H9 (cell line): Measurements from ENCODE around the gene VPS41. TPM values are rescaled to one million over a fixed set of nuclear protein-coding genes. Genes with fewer than 3 reads are reported as not detected.

Experiments used
- DNase-seq: peaks from one replicate; pipeline ENCODE4 v3.0.0-alpha.2; 2017
- H2AFZ ChIP-seq: one replicate; pipeline ENCODE4 v1.6.1; 2013; ENCODE audit warnings: mild to moderate bottlenecking, low read length, control low read depth, moderate library complexity
- H2AK5ac ChIP-seq: 2 replicates; pipeline ENCODE4 v1.6.1; 2013; ENCODE audit warnings: low read length, control low read depth, mixed read lengths; ENCODE audit not compliant: insufficient read length
- H2BK120ac ChIP-seq: one replicate; pipeline ENCODE4 v1.6.1; 2013; ENCODE audit warnings: low read depth, mild to moderate bottlenecking, low read length, control low read depth, inconsistent platforms; ENCODE audit not compliant: poor library complexity, severe bottlenecking
- H2BK12ac ChIP-seq: 2 replicates; pipeline ENCODE4 v1.6.1; 2013; ENCODE audit warnings: low read length, control low read depth, mixed read lengths, low read depth; ENCODE audit not compliant: insufficient read length
- H2BK15ac ChIP-seq: 2 replicates; pipeline ENCODE4 v1.6.1; 2013; ENCODE audit warnings: low read depth, low read length, control low read depth
- H2BK20ac ChIP-seq: one replicate; pipeline ENCODE4 v1.6.1; 2013; ENCODE audit warnings: low read depth, mild to moderate bottlenecking, low read length, control low read depth, inconsistent platforms; ENCODE audit not compliant: poor library complexity, severe bottlenecking
- H2BK5ac ChIP-seq: 2 replicates; pipeline ENCODE4 v1.6.1; 2013; ENCODE audit warnings: low read length, control low read depth, mixed read lengths; ENCODE audit not compliant: insufficient read length
- H3K14ac ChIP-seq: 2 replicates; pipeline ENCODE4 v1.6.1; 2013; ENCODE audit warnings: low read length, control low read depth; ENCODE audit not compliant: insufficient read depth
- H3K18ac ChIP-seq: 2 replicates; pipeline ENCODE4 v1.6.1; 2013; ENCODE audit warnings: low read depth, mild to moderate bottlenecking, mixed read lengths, low read length, control low read depth; ENCODE audit not compliant: insufficient read length
- H3K23ac ChIP-seq: 2 replicates; pipeline ENCODE4 v1.6.1; 2013; ENCODE audit warnings: low read length, control low read depth, mixed read lengths, low read depth; ENCODE audit not compliant: insufficient read length
- H3K23me2 ChIP-seq: 2 replicates; pipeline ENCODE4 v1.6.1; 2013; ENCODE audit warnings: low read depth, mild to moderate bottlenecking, mixed read lengths, low read length, control low read depth; ENCODE audit not compliant: insufficient read length, poor library complexity, severe bottlenecking
- H3K27ac ChIP-seq: 2 replicates; pipeline ENCODE4 v1.5.1; 2013; ENCODE audit warnings: low read length, control low read depth, mixed read lengths, low read depth; ENCODE audit not compliant: insufficient read length
- H3K27me3 ChIP-seq: 2 replicates; pipeline ENCODE4 v1.6.1; 2013; ENCODE audit warnings: low read length, control low read depth, inconsistent platforms; ENCODE audit not compliant: insufficient read depth
- H3K4ac ChIP-seq: 2 replicates; pipeline ENCODE4 v1.6.1; 2013; ENCODE audit warnings: low read depth, mild to moderate bottlenecking, control low read depth, inconsistent platforms, low read length, moderate library complexity
- H3K4me1 ChIP-seq: 2 replicates; pipeline ENCODE4 v1.6.1; 2013; ENCODE audit warnings: low read length, control low read depth, inconsistent platforms; ENCODE audit not compliant: insufficient read depth
- H3K4me2 ChIP-seq: 2 replicates; pipeline ENCODE4 v1.6.1; 2013; ENCODE audit warnings: low read length, control low read depth, mixed read lengths; ENCODE audit not compliant: insufficient read length, insufficient read depth
- H3K56ac ChIP-seq: 2 replicates; pipeline ENCODE4 v1.6.1; 2013; ENCODE audit warnings: low read depth, mild to moderate bottlenecking, mixed read lengths, low read length, control low read depth; ENCODE audit not compliant: insufficient read length
- H3K79me1 ChIP-seq: 2 replicates; pipeline ENCODE4 v1.6.1; 2013; ENCODE audit warnings: low read depth, mild to moderate bottlenecking, moderate library complexity, low read length, control low read depth, inconsistent platforms; ENCODE audit not compliant: insufficient read depth, poor library complexity, severe bottlenecking
- H3K79me2 ChIP-seq: 2 replicates; pipeline ENCODE4 v1.6.1; 2013; ENCODE audit warnings: low read length, control low read depth, inconsistent platforms; ENCODE audit not compliant: insufficient read depth
- H3K9ac ChIP-seq: 2 replicates; pipeline ENCODE4 v1.6.1; 2013; ENCODE audit warnings: low read length, control low read depth, mixed read lengths; ENCODE audit not compliant: insufficient read length; ENCODE audit errors: extremely low read depth
- H3K9me3 ChIP-seq: one replicate; pipeline ENCODE4 v1.6.1; 2013; ENCODE audit warnings: low read depth, low read length, inconsistent platforms; ENCODE audit not compliant: control insufficient read depth
- H3T11ph ChIP-seq: one replicate; pipeline ENCODE4 v1.6.1; 2013; ENCODE audit warnings: mild to moderate bottlenecking, low read length, control low read depth, inconsistent platforms
- H4K20me1 ChIP-seq: one replicate; pipeline ENCODE4 v1.6.1; 2013; ENCODE audit not compliant: control insufficient read depth, insufficient read length, insufficient read depth
- H4K5ac ChIP-seq: 2 replicates; pipeline ENCODE4 v1.6.1; 2013; ENCODE audit warnings: low read depth, mild to moderate bottlenecking, mixed read lengths, low read length, control low read depth; ENCODE audit not compliant: insufficient read length
- H4K8ac ChIP-seq: replicated peaks from 2 replicates; pipeline ENCODE4 v1.6.1; 2013; ENCODE audit warnings: low read length, control low read depth, mixed read lengths, low read depth; ENCODE audit not compliant: insufficient read length
- H4K91ac ChIP-seq: 2 replicates; pipeline ENCODE4 v1.6.1; 2013; ENCODE audit warnings: low read depth, mild to moderate bottlenecking, moderate library complexity, mixed read lengths, low read length, control low read depth; ENCODE audit not compliant: insufficient read length
- H3K27ac Mint-ChIP-seq, 3 experiments: 2 replicates in 2 of 3; 3 replicates in 1 of 3; pipeline ENCODE4 v1.8.0; 2020 to 2021; ENCODE audit warnings: mixed read lengths in 3 of 3, mild to moderate bottlenecking in 1 of 3, moderate library complexity in 1 of 3
- H3K27me3 Mint-ChIP-seq: 2 replicates; pipeline ENCODE4 v1.8.0; 2021; ENCODE audit warnings: low read depth, mild to moderate bottlenecking, moderate library complexity, mixed read lengths
- H3K36me3 Mint-ChIP-seq, 3 experiments: 2 replicates in 2 of 3; 3 replicates in 1 of 3; pipeline ENCODE4 v1.8.0; 2020 to 2021; ENCODE audit warnings: low read depth in 3 of 3, mixed read lengths in 3 of 3; ENCODE audit not compliant: insufficient read depth in 1 of 3
- H3K4me1 Mint-ChIP-seq, 2 experiments: 2 replicates each; pipeline ENCODE4 v1.8.0; 2020; ENCODE audit warnings: mixed read lengths in 2 of 2
- H3K4me3 Mint-ChIP-seq, 2 experiments: 2 replicates in 1 of 2; 3 replicates in 1 of 2; pipeline ENCODE4 v1.8.0; 2020 to 2021; ENCODE audit warnings: mild to moderate bottlenecking in 2 of 2, mixed read lengths in 2 of 2, moderate library complexity in 1 of 2
- H3K9me3 Mint-ChIP-seq, 2 experiments: 2 replicates in 1 of 2; 3 replicates in 1 of 2; pipeline ENCODE4 v1.8.0; 2020; ENCODE audit warnings: mild to moderate bottlenecking in 2 of 2, mixed read lengths in 2 of 2, moderate library complexity in 1 of 2
- CTCF ChIP-seq: fragments of 200-600 bp; sonication (generic); conservative IDR thresholded peaks from 3 replicates; pipeline ENCODE4 v1.8.0; 2021; ENCODE audit warnings: antibody characterized with exemption, mild to moderate bottlenecking
- WGBS: extraction: QIAGEN DNeasy Blood & Tissue Kit; methylation state at CpG from one replicate; pipeline ENCODE4 v1.1.7; 2013; ENCODE audit warnings: missing lambda C conversion rate, low lambda C conversion rate, mixed read lengths; ENCODE audit not compliant: insufficient read length; ENCODE audit errors: extremely low coverage; 5-methylcytosine and 5-hydroxymethylcytosine counted together
- total RNA-seq: library from RNA; stranded (reverse); gene quantifications from 2 replicates; pipeline ENCODE4 v1.2.1, GENCODE V29; 2021

Gene VPS41
- total RNA-seq, 1 experiment from 2014 or later = 49.3 TPM

GRCh38 chr7:38890597-38890996, 18.4 kb downstream of the VPS41 start:
- no peak overlapping the region for H2BK20ac ChIP-seq
- DNase-seq = no peak
- no peak overlapping the region for H2AFZ ChIP-seq
- H3K14ac ChIP-seq = no peak overlapping the region
- no peak overlapping the region for H2BK12ac ChIP-seq
- Mint-ChIP-seq H3K9me3 (peaks cover 3 to 7% of the 10 kb centered on the region in 2 experiments; a peak in 3 of 5 replicates), H3K4me1 (peaks cover 14 to 19% of the 10 kb centered on the region in 2 experiments), H3K27me3 (no peaks in the 10 kb centered on the region), H3K4me3 (no peak overlapping the region), H3K27ac (no peak overlapping the region), H3K36me3 (peaks cover 11 to 22% (median 21%) of the 10 kb centered on the region in 3 experiments)
- H2BK15ac ChIP-seq = no peak overlapping the region
- no peak overlapping the region for H2AK5ac ChIP-seq
- no peak overlapping the region for H3K56ac ChIP-seq
- no peak overlapping the region for H3K23ac ChIP-seq
- no peak overlapping the region for H4K91ac ChIP-seq
- H4K20me1 ChIP-seq = no peaks in the 10 kb centered on the region
- no CpG with 5 or more reads among the region's 6 CpGs for WGBS
- no peaks in the 10 kb centered on the region for H3K79me2 ChIP-seq
- H4K5ac ChIP-seq = no peak overlapping the region
- H3K4me1 ChIP-seq = no peaks in the 10 kb centered on the region; the same call in 1 of the 2 replicates
- no peak overlapping the region for H2BK120ac ChIP-seq
- H3K9ac ChIP-seq = no peak overlapping the region
- H4K8ac ChIP-seq = no peak overlapping the region
- H3K27ac ChIP-seq = no peak overlapping the region
- no peaks in the 10 kb centered on the region for H3K27me3 ChIP-seq
- no peak overlapping the region for H3K4me2 ChIP-seq
- H3K9me3 ChIP-seq = no peaks in the 10 kb centered on the region
- H2BK5ac ChIP-seq = no peak overlapping the region
- no peak for TF ChIP-seq CTCF
- no peak overlapping the region for H3K4ac ChIP-seq
- no peaks in the 10 kb centered on the region for H3K23me2 ChIP-seq
- no peak overlapping the region for H3K18ac ChIP-seq
- no peaks in the 10 kb centered on the region for H3K79me1 ChIP-seq
- no peak overlapping the region for H3T11ph ChIP-seq
